ENCODE measurements around the gene SASS6.
A peak's percentile ranks its signal among the peaks of the same experiment; 100 is the strongest.

SASS6 gene

DNA sequence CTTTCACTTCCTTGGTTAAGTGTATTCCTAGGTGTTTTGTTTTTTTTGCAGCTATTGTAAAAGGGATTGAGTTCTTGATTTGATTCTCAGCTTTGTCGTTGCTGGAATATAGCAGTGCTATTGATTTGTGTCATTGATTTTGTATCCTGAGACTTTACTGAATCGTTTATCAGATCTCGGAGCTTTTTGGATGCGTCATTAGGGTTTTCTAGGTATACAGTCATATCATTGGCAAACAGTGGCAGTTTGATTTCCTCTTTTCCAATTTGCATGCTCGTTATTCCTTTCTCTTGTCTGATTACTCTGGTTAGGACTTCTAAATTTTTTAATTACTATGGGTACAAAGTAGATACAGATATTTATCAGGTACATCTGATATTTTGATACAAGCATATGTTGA lies 87.5 kb downstream of the SASS6 start:
- no peak for DNase-seq (ENCODE audit: low spot score)

DNA sequence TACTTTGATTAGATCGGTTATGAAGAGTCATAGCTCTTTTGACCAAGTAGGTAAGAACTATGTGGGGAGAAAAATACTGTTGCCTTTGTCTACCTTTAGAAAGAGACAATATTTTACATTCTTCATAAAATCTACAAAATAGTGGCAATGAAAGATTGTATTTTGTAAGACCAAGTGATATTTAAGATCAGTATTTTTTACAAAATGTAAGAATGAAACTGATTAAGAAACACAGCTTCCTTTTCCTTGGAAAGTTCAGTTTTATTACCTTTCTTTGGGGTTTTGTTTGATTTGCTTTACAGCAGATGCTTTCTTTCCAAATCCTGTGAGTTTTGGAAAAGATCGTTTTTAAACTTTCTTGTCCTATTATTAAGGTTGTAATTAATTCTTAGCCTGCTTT lies 93.1 kb downstream of the SASS6 start:
- no peak for DNase-seq (ENCODE audit: low spot score)

DNA sequence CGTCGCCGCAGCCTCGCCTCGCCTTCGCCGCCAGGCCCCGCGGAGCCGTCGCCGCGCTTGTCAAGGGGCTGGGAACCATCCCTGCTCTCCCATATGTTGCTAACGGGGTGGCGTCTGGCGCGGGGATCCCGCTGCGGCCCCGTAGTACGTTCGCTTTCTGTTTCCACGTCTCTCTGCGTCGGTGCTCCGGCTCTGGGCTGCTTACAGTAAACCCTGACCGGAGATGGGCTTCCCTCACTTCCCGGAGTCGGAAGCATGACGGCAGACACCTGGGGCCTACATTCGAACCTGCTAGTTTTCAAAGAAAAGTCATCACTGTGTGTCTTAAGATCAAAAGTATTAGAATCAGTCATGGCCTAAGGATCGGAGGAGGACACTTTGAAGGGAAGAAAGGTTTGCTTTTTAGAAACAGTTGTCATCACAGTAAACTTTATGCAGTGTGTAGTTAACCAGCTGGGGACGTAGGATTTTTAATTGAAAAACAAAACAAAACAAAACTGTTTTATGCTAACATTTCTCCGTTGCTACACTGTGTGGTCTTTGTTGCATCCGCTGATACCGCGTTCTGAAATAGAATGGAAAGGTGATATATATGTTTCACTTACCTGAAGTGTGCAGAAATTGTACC lies 94.0 kb downstream of the SASS6 start:
- DNase-seq (ENCODE audit: low spot score): peak; percentile 75

DNA sequence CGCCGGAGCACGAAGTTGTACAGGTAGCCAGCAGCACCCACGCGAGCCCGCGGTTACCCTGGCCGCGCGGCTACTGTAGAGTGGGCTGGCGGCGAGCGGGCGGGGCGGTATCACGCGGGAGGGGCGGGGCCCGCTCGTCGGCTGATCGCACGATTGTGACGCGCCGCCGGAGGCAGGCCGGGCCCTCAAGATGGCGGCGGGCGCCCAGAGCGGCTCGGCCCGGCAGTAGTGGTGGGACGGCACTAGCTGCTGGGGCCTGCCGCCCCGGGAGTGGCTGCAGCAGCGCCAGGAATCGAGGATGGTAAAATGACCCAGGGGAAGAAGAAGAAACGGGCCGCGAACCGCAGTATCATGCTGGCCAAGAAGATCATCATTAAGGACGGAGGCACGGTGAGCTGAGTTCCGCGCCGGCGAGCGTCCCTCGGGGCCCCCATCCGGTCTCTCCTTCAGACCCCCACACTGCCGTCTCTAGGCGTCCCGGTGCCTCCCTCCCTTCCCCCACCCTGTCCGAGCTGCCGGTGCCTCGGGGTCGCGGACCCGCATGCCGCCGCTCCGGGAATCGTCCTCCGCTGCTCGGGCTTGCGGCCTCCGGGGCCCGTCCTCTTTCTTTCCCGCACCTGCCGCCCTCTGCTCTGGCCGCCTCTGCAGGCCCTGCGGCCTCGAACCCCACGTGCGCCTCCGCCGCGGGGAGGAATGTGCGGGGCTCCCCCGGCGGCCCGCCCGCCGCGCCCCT lies 94.6 kb downstream of the SASS6 start:
- peak; percentile 89 for DNase-seq (ENCODE audit: low spot score)

DNA sequence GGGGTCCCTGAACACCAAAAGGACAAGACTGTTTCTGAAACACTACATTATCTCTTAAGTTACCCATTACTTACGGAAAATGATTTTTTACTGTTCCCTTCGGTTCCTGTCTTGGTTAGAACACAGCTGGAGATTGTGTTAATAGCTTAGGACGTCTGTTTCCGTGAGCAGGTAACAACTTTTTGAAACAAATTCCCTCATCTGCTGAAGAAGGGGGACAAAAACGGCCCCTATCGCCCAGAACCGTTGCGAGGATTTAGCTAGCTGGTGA lies 95.1 kb downstream of the SASS6 start:
- DNase-seq (ENCODE audit: low spot score): no peak

DNA sequence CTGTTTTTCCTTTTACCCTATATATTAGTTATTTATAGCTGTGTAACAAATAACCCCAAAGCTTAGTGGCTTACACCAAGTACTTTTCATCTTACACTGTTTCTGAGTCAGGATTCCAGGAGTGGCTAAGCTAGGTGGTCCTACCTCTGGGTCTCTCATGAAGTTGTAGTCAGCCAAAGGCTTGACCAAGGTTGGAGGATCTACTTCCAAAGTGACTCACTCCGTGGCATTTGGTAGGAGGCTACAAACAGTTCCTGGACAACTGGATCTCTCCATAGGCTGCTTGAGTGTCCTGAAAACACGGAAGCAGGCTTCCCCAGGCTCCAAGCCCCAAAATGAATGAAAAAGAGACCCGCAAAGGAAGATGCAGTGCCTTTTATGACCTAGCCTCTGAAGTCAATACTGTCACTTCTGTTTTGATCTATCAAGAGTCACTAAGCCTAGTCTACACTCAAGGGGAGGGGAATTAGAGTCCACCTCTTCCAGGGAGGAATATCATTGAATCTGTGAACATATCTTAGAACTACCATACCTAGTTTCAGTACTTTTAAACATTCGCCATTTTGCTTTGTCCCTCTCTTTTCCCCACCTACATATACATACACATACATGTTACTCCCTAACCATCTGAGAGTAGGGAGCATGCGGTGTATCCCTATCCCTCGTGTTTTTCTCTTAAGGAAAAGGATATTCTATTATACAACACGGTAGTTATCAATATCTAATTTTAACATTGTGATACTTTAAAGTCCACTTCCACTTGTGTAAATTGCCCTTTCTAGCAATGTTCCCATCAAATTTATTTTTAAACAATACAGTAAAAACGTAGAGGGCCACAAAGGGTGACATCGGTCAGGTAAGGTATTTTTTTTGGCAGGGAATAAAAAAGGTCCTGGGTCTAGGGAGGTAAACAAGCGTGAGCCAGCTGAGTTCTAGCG lies 95.7 kb downstream of the SASS6 start:
- DNase-seq (ENCODE audit: low spot score): no peak

DNA sequence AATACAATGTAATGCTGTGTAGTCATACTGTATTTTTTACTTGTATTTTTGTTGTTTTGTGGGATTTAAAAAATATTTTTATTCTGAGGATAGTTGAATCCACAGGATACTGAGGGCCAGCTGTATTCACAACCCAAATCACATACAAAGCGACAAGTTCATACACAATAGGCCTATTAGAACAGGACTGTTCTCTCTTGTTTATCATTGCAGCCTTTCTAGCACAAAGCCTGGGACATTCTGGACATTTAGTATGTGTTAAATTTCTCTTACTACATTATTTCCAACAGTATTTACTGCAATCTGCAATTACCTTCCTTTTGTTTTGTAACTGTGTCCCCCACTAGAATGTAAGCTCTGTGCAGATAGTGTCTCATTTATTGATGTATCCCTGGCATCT lies 97.5 kb downstream of the SASS6 start:
- DNase-seq (ENCODE audit: low spot score): no peak

DNA sequence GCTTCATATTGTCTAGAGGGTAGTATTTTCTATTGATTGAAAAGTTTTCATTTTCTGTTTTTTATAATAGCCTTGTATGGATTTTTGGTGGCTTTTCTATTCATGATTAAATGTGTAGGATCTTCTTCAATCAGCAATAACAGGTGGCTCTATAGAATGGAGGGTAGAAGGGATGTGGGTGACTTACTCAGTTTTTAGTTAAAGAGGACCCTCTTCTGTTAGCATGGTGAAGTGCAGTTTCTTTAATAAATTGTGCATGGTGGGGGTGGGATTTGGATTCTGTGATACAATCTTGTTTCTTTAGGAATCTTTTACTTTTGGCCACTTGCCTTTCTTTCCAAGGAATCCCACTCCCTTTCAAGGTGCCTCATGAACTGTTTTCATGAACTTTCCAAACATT lies 98.3 kb downstream of the SASS6 start:
- no peak for DNase-seq (ENCODE audit: low spot score)
